HG02610 (cell line): Measurements from ENCODE around the gene TRHDE.

Source experiments
- ATAC-seq: cut with Tn5 transposase; IDR thresholded peaks from one replicate; pipeline ENCODE4 v1.9.1; 2021; ENCODE audit warnings: mild to moderate bottlenecking, moderate library complexity; ENCODE audit not compliant: unreplicated experiment

Gene TRHDE

GRCh38 chr12:72272731-72273498, 745 bp downstream of the TRHDE start:
- no peak for ATAC-seq

DNA sequence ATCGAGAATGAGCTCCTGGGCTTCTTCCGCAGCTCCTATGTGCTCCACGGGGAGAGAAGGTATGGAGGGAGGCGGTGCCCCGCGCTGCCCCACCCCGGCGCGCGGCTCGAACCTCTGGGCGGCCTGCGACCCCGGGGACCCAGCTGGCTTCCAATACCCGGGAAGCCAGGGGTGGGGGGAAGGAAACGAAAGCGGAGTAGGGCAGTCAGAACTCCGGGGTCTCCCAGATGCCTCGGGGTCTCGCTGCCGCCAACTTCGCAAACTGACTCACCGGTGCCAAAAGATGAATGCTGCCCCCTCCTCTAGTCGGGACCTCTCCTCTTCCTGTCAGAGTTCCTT, 1.3 kb downstream of the TRHDE start:
- no peak for ATAC-seq

- no peak for ATAC-seq
Observed at GRCh38 chr12:72273851-72274351, 1.7 kb downstream of the TRHDE start.

DNA sequence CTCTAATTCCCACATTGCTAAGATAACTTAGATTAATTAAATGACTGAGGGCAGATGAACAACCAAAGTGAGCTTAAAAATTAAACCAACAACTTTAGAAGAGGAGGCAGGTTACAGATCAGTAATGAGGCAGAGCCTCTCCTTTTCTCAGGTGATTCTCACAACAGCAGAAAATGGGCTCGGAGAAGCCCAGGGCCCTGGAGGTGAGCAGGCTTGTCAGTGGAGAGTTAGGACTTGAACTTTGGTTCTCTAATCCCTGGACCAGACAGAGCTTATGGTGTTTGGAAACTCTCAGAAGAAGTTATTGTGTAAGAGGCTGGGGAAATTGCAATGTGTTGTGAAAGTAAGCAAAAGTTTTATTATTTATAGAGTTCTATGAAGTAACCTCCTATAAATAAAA, 2.8 kb downstream of the TRHDE start:
- ATAC-seq = no peak

DNA sequence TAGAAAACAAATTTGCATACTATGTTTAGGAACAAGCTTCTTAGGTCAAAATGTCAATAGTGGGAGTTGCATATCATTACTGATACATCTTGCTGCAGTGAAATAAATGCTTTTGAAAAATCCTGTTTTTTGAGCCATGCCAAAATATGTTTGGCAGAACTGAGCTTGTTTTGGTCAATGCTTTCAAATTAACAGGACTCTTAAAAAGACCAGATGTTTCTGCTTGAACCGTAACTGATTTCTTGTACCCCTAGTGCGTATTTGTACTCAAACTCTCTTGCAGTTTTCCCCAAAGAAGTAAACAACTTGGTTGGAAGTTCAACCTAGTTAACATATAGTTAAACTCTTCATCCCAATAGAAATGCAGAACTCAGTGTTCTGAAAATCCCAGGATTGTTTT, 3.4 kb downstream of the TRHDE start:
- no peak for ATAC-seq

GRCh38 chr12:72276181-72276805, 4.1 kb downstream of the TRHDE start:
- ATAC-seq = no peak

GRCh38 chr12:72277415-72277814, 5.2 kb downstream of the TRHDE start:
- ATAC-seq = no peak

DNA sequence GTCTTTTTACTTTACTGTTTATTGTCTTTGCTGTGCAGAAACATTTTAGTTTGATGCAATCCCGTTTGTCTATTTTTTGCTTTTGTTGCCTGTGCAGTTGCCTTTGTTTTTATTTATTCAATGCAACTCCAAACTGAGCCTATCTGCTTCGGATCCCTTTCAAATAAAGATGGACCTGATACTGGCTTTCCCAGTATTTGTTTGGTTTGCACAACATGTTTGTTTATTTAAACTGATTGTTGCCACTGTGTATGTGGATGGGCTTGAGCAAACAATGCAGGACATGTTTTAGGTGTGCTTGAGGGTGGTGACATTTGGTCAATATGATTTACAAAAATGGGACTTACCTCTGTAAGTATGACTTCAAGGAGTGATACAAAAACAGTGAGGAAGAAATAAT, 6.7 kb downstream of the TRHDE start:
- ATAC-seq = no peak

GRCh38 chr12:72281126-72281525, 9.0 kb downstream of the TRHDE start:
- no peak for ATAC-seq

GRCh38 chr12:72282721-72283120, 10.6 kb downstream of the TRHDE start:
- ATAC-seq = no peak

DNA sequence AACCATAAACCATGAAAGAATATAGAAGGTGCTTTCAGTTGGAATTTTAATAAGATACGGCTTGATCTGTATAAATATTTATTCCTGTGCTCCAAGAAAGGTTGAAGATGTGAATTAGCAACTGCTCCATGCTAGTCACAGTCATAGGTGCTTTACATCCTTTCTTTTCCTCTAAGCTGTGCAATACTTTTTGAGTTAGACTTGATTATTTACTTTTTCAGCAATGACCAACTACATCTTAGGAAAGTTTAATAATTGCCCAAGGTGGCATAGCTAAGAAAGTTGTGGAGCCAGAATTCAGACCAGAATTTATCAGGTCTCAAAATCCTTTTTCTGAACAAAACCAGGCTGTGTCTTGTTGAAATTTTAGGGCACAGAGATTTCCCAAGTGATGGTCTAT, 13.7 kb downstream of the TRHDE start:
- no peak for ATAC-seq

- ATAC-seq = no peak
Observed at GRCh38 chr12:72286526-72286925, 14.4 kb downstream of the TRHDE start.

- ATAC-seq = no peak
Observed at GRCh38 chr12:72288436-72288835, 16.3 kb downstream of the TRHDE start.

GRCh38 chr12:72288911-72289310, 16.7 kb downstream of the TRHDE start:
- no peak for ATAC-seq

- no peak for ATAC-seq
Observed at GRCh38 chr12:72289633-72290032, 17.5 kb downstream of the TRHDE start.

- ATAC-seq = no peak
Observed at GRCh38 chr12:72291175-72291574, 19.0 kb downstream of the TRHDE start.

GRCh38 chr12:72293701-72294100, 21.5 kb downstream of the TRHDE start:
- no peak for ATAC-seq

GRCh38 chr12:72295101-72295500, 22.9 kb downstream of the TRHDE start:
- ATAC-seq = no peak

- ATAC-seq = no peak
Observed at GRCh38 chr12:72295744-72296143, 23.6 kb downstream of the TRHDE start.

DNA sequence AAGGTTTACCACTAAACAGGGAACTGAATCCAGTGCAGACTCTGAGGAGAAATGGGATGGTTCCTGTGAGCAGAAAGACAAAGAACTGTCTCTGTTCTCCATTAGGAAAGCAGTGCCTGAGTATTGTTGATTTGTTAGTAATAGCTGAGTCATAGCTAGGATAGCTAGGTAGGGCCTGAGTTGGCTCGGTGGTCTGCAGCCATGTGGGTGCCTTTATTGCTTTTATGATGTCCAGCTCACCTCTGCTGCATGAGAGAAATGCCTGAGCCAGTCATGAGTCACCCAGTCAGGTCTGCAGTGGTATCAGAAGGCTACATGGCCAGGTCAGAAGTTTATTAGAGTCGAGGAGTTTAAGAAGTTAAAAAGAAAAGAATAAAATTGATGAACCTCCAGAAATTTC, 24.2 kb downstream of the TRHDE start:
- no peak for ATAC-seq

DNA sequence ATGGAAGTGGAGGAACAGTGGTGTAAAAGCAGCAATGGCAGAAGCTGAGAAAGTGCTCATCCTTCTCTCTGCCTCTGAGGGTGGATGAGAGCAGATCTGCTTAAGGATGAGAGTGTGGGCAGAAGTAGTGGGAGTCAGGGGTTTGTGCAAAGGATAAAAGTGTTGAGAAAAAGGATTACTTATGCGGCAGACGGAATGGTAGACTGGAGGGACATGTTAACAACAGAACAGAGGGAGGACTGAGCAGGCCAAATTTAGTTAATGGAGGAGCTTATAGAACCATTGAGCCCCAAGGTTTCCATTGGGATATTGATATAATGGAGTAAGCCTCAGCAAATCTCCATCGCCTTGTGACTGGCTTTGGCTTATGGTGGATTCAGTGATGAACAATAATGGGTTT, 25.5 kb downstream of the TRHDE start:
- no peak for ATAC-seq

DNA sequence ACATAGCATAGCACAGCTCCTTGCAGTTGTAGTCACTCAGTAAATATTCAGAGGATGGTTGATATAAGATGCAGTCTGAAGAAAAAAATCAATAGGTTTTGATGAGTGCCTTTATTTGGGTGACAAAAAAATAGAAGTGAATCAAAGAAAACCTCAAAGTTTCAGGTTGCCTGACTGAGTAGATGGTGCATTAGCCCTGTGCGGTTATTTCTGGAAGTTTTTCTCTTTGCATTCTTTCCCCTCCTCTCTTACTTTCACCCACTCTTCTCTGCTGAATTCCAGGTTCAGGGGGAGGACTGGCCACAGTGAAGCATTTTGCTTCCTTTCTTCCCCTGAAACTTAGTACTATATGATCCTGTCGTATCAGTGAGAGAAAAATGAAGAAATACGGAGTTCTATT, 28.6 kb downstream of the TRHDE start:
- ATAC-seq = no peak

GRCh38 chr12:72304751-72305150, 32.6 kb downstream of the TRHDE start:
- ATAC-seq = no peak
